ENCODE measurements around the gene AHNAK2.

- TF ChIP-seq CTCF (IDR thresholded peaks at IDR 0.05) (no peak), POLR2A (IDR thresholded peaks at IDR 0.05) (no peak), EP300 (IDR thresholded peaks at IDR 0.05) (no peak)
Measured at GRCh38 chr14:105007593-105008264, 29.6 kb upstream of the AHNAK2 start.

Data from upper lobe of left lung (tissue), 4 donors.